Measurements from ENCODE around the gene C1orf232. TPM values are rescaled to one million over a fixed set of nuclear protein-coding genes. Genes with fewer than 3 reads are reported as not detected.

Gene C1orf232
- total RNA-seq, 1 experiment from 2014 or later: not detected

DNA sequence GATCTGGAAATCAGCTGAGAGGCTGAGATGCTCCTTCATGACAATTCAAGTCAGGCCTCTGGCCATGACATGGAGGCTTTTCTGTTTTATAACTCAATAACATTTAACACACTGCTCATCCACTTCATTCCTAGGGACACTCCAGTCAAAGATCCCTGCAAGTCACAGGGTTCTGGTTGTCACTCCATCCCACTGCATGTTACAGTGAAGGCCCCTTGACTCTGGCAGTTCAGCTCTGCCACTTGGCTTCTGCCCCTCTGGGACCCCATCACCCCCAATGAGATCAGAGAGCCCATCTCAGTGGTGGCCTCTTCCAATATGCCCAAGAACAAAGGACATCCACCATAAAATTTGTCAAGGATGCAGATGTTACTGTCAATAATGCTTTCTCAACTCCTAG is 19.9 kb downstream of the C1orf232 start:
- Histone ChIP-seq H3K9me3 (ENCODE audit: control insufficient read depth in 1 of 2, insufficient read depth in 1 of 2, low read depth in 1 of 2, low read length in 2 of 2) (no peaks in the 10 kb centered on the region), H4K20me1 (ENCODE audit: insufficient read depth) (no peaks in the 10 kb centered on the region), H3K27ac (ENCODE audit: low read depth, low read length) (no peak overlapping the region), H3K36me3 (ENCODE audit: control insufficient read depth in 1 of 2, insufficient read depth in 2 of 2, low read length in 2 of 2) (no peaks in the 10 kb centered on the region), H3K9ac (ENCODE audit: low read length) (no peak overlapping the region), H3K4me3 (replicated peaks in 1 of 2; ENCODE audit: low read depth in 1 of 2, low read length in 2 of 2) (no peak overlapping the region), H3K79me2 (ENCODE audit: insufficient read depth, low read length) (no peaks in the 10 kb centered on the region), H2AFZ (ENCODE audit: low read depth, low read length, poor library complexity, severe bottlenecking) (no peak overlapping the region), H3K4me2 (ENCODE audit: low read length) (no peak overlapping the region), H3K27me3 (ENCODE audit: insufficient read depth, low read length) (no peaks in the 10 kb centered on the region), H3K9me2 (ENCODE audit: insufficient read depth) (no peaks in the 10 kb centered on the region), H3K4me1 (ENCODE audit: control insufficient read depth in 1 of 2, insufficient read depth in 2 of 2, low read length in 2 of 2) (peaks cover 0 to 11% of the 10 kb centered on the region in 2 experiments; a peak in 3 of 4 replicates)
- ChIA-PET POLR2A (no interaction called here), CTCF (interaction anchor here (1.5 kb wide), 1 partner anchor 44 kb away, joined by 3 read pairs; no protein-coding TSS in a partner anchor), RAD21 (ENCODE audit: low non-redundant PET in 1 of 2, low total read pairs in 2 of 2, uncharacterized antibody in 2 of 2, unreplicated experiment in 2 of 2) (no interaction called here)
- BruUV-seq (replicated peaks): no TSS peak
- ATAC-seq (no peak), DNase-seq (ENCODE audit: low read depth, low spot score) (no peak)
- TF ChIP-seq ZFX (IDR thresholded peaks at IDR 0.05): no peak
- TF ChIP-seq FOSL1 (IDR thresholded peaks at IDR 0.05; ENCODE audit: low read depth): no peak
- no peak for TF ChIP-seq EGR1 (IDR thresholded peaks at IDR 0.05; ENCODE audit: low read depth)
- TF ChIP-seq, protein P1, sequence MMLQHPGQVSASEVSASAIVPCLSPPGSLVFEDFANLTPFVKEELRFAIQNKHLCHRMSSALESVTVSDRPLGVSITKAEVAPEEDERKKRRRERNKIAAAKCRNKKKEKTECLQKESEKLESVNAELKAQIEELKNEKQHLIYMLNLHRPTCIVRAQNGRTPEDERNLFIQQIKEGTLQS (IDR thresholded peaks at IDR 0.05): no peak
- TF ChIP-seq POLR2AphosphoS5 (IDR thresholded peaks at IDR 0.05; ENCODE audit: low read depth, low read length): no peak
- TF ChIP-seq SRF (IDR thresholded peaks at IDR 0.05; ENCODE audit: low read depth): no peak
- TF ChIP-seq CBX3 (IDR thresholded peaks at IDR 0.05; ENCODE audit: low read depth): no peak
- TF ChIP-seq EZH2 (IDR thresholded peaks at IDR 0.05): no peak
- TF ChIP-seq CEBPB (IDR thresholded peaks at IDR 0.05; ENCODE audit: low read depth): no peak
- no peak for TF ChIP-seq ELF1 (IDR thresholded peaks at IDR 0.05; ENCODE audit: borderline replicate concordance, low read depth)
- TF ChIP-seq, protein P2, sequence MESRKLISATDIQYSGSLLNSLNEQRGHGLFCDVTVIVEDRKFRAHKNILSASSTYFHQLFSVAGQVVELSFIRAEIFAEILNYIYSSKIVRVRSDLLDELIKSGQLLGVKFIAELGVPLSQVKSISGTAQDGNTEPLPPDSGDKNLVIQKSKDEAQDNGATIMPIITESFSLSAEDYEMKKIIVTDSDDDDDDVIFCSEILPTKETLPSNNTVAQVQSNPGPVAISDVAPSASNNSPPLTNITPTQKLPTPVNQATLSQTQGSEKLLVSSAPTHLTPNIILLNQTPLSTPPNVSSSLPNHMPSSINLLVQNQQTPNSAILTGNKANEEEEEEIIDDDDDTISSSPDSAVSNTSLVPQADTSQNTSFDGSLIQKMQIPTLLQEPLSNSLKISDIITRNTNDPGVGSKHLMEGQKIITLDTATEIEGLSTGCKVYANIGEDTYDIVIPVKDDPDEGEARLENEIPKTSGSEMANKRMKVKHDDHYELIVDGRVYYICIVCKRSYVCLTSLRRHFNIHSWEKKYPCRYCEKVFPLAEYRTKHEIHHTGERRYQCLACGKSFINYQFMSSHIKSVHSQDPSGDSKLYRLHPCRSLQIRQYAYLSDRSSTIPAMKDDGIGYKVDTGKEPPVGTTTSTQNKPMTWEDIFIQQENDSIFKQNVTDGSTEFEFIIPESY (IDR thresholded peaks at IDR 0.05; ENCODE audit: extremely low read depth, insufficient replicate concordance, low read length): no peak
- no peak for TF ChIP-seq YY1 (IDR thresholded peaks at IDR 0.05; ENCODE audit: extremely low read depth, insufficient replicate concordance, low read depth, low read length)
- no peak for TF ChIP-seq RAD21 (IDR thresholded peaks at IDR 0.05; ENCODE audit: low read depth)
- TF ChIP-seq, protein P3, sequence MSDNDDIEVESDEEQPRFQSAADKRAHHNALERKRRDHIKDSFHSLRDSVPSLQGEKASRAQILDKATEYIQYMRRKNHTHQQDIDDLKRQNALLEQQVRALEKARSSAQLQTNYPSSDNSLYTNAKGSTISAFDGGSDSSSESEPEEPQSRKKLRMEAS (IDR thresholded peaks at IDR 0.05): no peak
- intact Hi-C loops (cut with micrococcal nuclease): loop anchor here (10.0 kb wide), 1 partner anchor 254 kb away; no protein-coding TSS in a partner anchor
